HepG2 (cell line): Measurements from ENCODE around the gene SNRNP48. TPM values are rescaled to one million over a fixed set of nuclear protein-coding genes. Genes with fewer than 3 reads are reported as not detected.

ENCODE experiments used
- BCL6 ChIP-seq: IDR thresholded peaks from 2 replicates; pipeline ENCODE4 v1.6.1; 2016; ENCODE audit warnings: missing genetic modification reagents, missing compliant biosample characterization
- CC2D1A ChIP-seq: sonication (generic); formaldehyde crosslinking; IDR thresholded peaks from 2 replicates; pipeline ENCODE4 v1.8.1; 2023; ENCODE audit warnings: mild to moderate bottlenecking, missing genetic modification reagents
- FOXA1 ChIP-seq, 2 experiments: fragments of 450-650 bp in 1 of 2; sonication (generic) in 1 of 2; formaldehyde crosslinking in 1 of 2; IDR thresholded peaks; 2 replicates each; pipeline versions ENCODE4 v1.4.0 to v1.6.1; 2016 to 2020; ENCODE audit warnings: missing genetic modification reagents in 1 of 2
- GFI1 ChIP-seq: sonication (generic); formaldehyde crosslinking; IDR thresholded peaks from 2 replicates; pipeline ENCODE4 v1.5.0; 2020; ENCODE audit warnings: missing genetic modification reagents, mild to moderate bottlenecking, borderline replicate concordance
- KLF13 ChIP-seq: sonication (generic); formaldehyde crosslinking; IDR thresholded peaks from 2 replicates; pipeline ENCODE4 v1.4.0; 2020; ENCODE audit warnings: mild to moderate bottlenecking, missing genetic modification reagents
- MATR3 ChIP-seq: sonication (generic); formaldehyde crosslinking; IDR thresholded peaks from 2 replicates; pipeline ENCODE4 v1.4.0; 2020; ENCODE audit warnings: missing genetic modification reagents
- RBM22 ChIP-seq: fragments of 200-400 bp; formaldehyde crosslinking; optimal IDR thresholded peaks from 2 replicates; pipeline ENCODE3; 2017; ENCODE audit warnings: mild to moderate bottlenecking, low read length, moderate library complexity
- RFX5 ChIP-seq: IDR thresholded peaks from 2 replicates; pipeline ENCODE4 v1.6.1; 2011; ENCODE audit warnings: low read depth, low read length, improper control_type of control experiment
- SIN3A ChIP-seq: IDR thresholded peaks from 2 replicates; pipeline ENCODE4 v1.6.1; 2011; ENCODE audit warnings: low read depth, mild to moderate bottlenecking, control low read depth, low read length, borderline replicate concordance
- SMAD1 ChIP-seq: sonication (generic); formaldehyde crosslinking; IDR thresholded peaks from 2 replicates; pipeline ENCODE4 v1.4.0; 2020; ENCODE audit warnings: missing genetic modification reagents, low read depth, mild to moderate bottlenecking, borderline replicate concordance
- TEAD3 ChIP-seq: optimal IDR thresholded peaks from 2 replicates; pipeline ENCODE3; 2016; ENCODE audit warnings: borderline replicate concordance
- TGIF2 ChIP-seq: IDR thresholded peaks from 2 replicates; pipeline ENCODE4 v1.6.1; 2016; ENCODE audit warnings: control low read depth, missing compliant biosample characterization
- THYN1 ChIP-seq: sonication (generic); formaldehyde crosslinking; IDR thresholded peaks from 2 replicates; pipeline ENCODE4 v1.8.1; 2023; ENCODE audit warnings: low read depth, mild to moderate bottlenecking, moderate library complexity, missing genetic modification reagents, borderline replicate concordance
- TMF1 ChIP-seq: sonication (generic); formaldehyde crosslinking; IDR thresholded peaks from 2 replicates; pipeline ENCODE4 v1.8.1; 2022; ENCODE audit warnings: low read depth, missing genetic modification reagents
- ZFX ChIP-seq: sonication (generic); formaldehyde crosslinking; IDR thresholded peaks from 2 replicates; pipeline ENCODE4 v1.4.0; 2020; ENCODE audit warnings: mild to moderate bottlenecking, low read depth, missing genetic modification reagents, moderate library complexity
- ZIK1 ChIP-seq: sonication (generic); formaldehyde crosslinking; IDR thresholded peaks from 2 replicates; pipeline ENCODE4 v1.5.0; 2020; ENCODE audit warnings: mild to moderate bottlenecking, low read depth, missing genetic modification reagents, borderline replicate concordance
- ZNF446 ChIP-seq: sonication (generic); formaldehyde crosslinking; IDR thresholded peaks from 2 replicates; pipeline ENCODE4 v1.5.0; 2020; ENCODE audit warnings: mild to moderate bottlenecking, missing genetic modification reagents
- ZNF629 ChIP-seq: sonication (generic); formaldehyde crosslinking; conservative IDR thresholded peaks from 2 replicates; pipeline ENCODE4 v1.5.0; 2020; ENCODE audit warnings: missing genetic modification reagents
- ZNF644 ChIP-seq: IDR thresholded peaks from 2 replicates; pipeline ENCODE4 v1.6.1; 2016; ENCODE audit warnings: low read depth
- polyA plus RNA-seq, 8 experiments: library from polyadenylated mRNA; depleted of rRNA in 3 of 8; stranded (reverse) in 7 of 8; unstranded in 1 of 8; fragments of >200 nt; fragmentation: Illumina TruSeq in 4 of 8; extraction: Trizol in 4 of 8; gene quantifications; 2 replicates each; pipeline versions ENCODE4 v1.2.1 to v1.2.3, GENCODE V29; 2011 to 2016; ENCODE audit warnings: low read depth in 4 of 8, missing spikeins in 1 of 8, mixed read lengths in 1 of 8; ENCODE audit not compliant: insufficient read depth in 1 of 8
- total RNA-seq, 5 experiments: library from RNA; depleted of rRNA; stranded (reverse); fragments of >200 nt; fragmentation: Illumina TruSeq; extraction: Trizol; gene quantifications; 2 replicates each; pipeline ENCODE4 v1.2.3, GENCODE V29; 2016; ENCODE audit warnings: low read depth in 1 of 5
- TF ChIP-seq, protein P1 (sequence below): IDR thresholded peaks from 2 replicates; pipeline ENCODE4 v1.6.1; 2016; ENCODE audit warnings: missing compliant biosample characterization, missing genetic modification reagents, borderline replicate concordance
- TF ChIP-seq, protein P2 (sequence below): sonication (generic); formaldehyde crosslinking; IDR thresholded peaks from 2 replicates; pipeline ENCODE4 v1.4.0; 2020; ENCODE audit warnings: missing genetic modification reagents, borderline replicate concordance
- TF ChIP-seq, protein P3 (sequence below): sonication (generic); formaldehyde crosslinking; IDR thresholded peaks from 2 replicates; pipeline ENCODE4 v1.5.0; 2020; ENCODE audit warnings: mild to moderate bottlenecking, missing genetic modification reagents
- TF ChIP-seq, protein P4 (sequence below): sonication (generic); formaldehyde crosslinking; conservative IDR thresholded peaks from 2 replicates; pipeline ENCODE4 v1.8.0; 2022; ENCODE audit warnings: low read depth, missing genetic modification reagents

Gene SNRNP48
- total and polyA plus RNA-seq, 2 of the 13 experiments (the other 11 are each of a cell fraction or from before 2014, with no cell fraction given), result 17.5 to 47.5 TPM

DNA sequence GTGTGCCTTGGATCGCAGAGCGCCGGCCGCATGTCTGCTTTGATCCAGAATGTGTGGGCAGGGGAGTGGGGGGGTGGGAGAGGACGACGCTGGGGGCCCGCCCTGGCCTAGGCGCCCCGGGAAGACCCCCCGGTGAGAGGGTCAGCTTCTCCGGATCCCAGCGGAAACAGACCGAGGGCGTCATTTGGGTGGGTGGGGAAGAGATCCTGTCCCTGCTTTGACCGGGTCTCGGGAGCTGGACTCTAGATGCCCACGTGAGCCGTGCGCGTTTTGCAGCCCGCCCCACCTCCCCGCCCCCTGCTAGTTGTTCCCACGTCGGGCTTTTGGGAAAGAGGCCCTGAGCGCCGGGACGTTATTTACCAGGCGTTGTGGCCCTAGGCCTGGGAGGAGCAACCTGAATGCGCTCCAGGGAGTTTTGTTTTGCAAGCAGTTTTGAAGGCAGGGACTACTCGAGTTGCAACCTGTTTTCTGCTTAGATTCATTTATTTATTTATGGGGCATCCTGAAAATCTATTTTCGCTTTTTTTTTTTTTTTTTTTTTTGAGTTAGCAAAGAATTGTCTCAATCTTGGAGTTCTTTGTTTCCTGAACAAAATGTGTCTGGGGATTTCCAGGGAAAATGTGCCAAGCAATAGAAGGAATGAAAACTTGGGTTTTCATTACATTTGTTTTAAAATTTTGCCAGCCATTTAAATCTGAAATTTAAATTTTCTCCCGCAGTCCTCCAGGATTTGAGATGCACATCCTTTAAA, 46.9 kb upstream of the SNRNP48 start (continued):
- TF ChIP-seq SMAD1 (CRISPR knock-in tag) (peak; percentile 56; the same call in 1 of the 2 replicates), CC2D1A (CRISPR knock-in tag) (no peak), TMF1 (CRISPR knock-in tag) (no peak; the same call in 1 of the 2 replicates), ZNF446 (no peak), FOXA1 (IDR thresholded peaks at IDR 0.05) (no peak), FOXA1 (CRISPR knock-in tag; IDR thresholded peaks at IDR 0.05) (peak; percentile 46; the same call in 1 of the 2 replicates), RFX5 (peak; percentile 34; the same call in 1 of the 2 replicates), BCL6 (CRISPR knock-in tag) (peak; percentile 87), TGIF2 (CRISPR knock-in tag) (peak; percentile 56; the same call in 1 of the 2 replicates), THYN1 (CRISPR knock-in tag) (no peak), GFI1 (no peak), TEAD3 (CRISPR knock-in tag) (peak; percentile 52), KLF13 (CRISPR knock-in tag) (no peak), ZIK1 (CRISPR knock-in tag) (no peak), ZFX (CRISPR knock-in tag) (peak; percentile 76), SIN3A (peak; percentile 56; the same call in 1 of the 2 replicates), ZNF629 (peak; percentile 50), ZNF644 (CRISPR knock-in tag) (no peak), RBM22 (no peak), MATR3 (CRISPR knock-in tag) (no peak)
- TF ChIP-seq, protein P1, sequence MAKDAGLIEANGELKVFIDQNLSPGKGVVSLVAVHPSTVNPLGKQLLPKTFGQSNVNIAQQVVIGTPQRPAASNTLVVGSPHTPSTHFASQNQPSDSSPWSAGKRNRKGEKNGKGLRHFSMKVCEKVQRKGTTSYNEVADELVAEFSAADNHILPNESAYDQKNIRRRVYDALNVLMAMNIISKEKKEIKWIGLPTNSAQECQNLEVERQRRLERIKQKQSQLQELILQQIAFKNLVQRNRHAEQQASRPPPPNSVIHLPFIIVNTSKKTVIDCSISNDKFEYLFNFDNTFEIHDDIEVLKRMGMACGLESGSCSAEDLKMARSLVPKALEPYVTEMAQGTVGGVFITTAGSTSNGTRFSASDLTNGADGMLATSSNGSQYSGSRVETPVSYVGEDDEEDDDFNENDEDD (CRISPR knock-in tag), result peak; percentile 52; the same call in 1 of the 2 replicates
- TF ChIP-seq, protein P2, sequence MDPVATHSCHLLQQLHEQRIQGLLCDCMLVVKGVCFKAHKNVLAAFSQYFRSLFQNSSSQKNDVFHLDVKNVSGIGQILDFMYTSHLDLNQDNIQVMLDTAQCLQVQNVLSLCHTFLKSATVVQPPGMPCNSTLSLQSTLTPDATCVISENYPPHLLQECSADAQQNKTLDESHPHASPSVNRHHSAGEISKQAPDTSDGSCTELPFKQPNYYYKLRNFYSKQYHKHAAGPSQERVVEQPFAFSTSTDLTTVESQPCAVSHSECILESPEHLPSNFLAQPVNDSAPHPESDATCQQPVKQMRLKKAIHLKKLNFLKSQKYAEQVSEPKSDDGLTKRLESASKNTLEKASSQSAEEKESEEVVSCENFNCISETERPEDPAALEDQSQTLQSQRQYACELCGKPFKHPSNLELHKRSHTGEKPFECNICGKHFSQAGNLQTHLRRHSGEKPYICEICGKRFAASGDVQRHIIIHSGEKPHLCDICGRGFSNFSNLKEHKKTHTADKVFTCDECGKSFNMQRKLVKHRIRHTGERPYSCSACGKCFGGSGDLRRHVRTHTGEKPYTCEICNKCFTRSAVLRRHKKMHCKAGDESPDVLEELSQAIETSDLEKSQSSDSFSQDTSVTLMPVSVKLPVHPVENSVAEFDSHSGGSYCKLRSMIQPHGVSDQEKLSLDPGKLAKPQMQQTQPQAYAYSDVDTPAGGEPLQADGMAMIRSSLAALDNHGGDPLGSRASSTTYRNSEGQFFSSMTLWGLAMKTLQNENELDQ, result no peak
- TF ChIP-seq, protein P3, sequence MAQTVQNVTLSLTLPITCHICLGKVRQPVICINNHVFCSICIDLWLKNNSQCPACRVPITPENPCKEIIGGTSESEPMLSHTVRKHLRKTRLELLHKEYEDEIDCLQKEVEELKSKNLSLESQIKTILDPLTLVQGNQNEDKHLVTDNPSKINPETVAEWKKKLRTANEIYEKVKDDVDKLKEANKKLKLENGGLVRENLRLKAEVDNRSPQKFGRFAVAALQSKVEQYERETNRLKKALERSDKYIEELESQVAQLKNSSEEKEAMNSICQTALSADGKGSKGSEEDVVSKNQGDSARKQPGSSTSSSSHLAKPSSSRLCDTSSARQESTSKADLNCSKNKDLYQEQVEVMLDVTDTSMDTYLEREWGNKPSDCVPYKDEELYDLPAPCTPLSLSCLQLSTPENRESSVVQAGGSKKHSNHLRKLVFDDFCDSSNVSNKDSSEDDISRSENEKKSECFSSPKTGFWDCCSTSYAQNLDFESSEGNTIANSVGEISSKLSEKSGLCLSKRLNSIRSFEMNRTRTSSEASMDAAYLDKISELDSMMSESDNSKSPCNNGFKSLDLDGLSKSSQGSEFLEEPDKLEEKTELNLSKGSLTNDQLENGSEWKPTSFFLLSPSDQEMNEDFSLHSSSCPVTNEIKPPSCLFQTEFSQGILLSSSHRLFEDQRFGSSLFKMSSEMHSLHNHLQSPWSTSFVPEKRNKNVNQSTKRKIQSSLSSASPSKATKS (CRISPR knock-in tag), result no peak
- TF ChIP-seq, protein P4, sequence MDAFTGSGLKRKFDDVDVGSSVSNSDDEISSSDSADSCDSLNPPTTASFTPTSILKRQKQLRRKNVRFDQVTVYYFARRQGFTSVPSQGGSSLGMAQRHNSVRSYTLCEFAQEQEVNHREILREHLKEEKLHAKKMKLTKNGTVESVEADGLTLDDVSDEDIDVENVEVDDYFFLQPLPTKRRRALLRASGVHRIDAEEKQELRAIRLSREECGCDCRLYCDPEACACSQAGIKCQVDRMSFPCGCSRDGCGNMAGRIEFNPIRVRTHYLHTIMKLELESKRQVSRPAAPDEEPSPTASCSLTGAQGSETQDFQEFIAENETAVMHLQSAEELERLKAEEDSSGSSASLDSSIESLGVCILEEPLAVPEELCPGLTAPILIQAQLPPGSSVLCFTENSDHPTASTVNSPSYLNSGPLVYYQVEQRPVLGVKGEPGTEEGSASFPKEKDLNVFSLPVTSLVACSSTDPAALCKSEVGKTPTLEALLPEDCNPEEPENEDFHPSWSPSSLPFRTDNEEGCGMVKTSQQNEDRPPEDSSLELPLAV (CRISPR knock-in tag), result no peak
